NCI-H146 (cell line): ENCODE measurements around the gene NDUFA13.

Source experiments
- DNase-seq: peaks from one replicate; lab custom pipeline; 2025; lab: John Stamatoyannopoulos, UW

NDUFA13 gene

DNA sequence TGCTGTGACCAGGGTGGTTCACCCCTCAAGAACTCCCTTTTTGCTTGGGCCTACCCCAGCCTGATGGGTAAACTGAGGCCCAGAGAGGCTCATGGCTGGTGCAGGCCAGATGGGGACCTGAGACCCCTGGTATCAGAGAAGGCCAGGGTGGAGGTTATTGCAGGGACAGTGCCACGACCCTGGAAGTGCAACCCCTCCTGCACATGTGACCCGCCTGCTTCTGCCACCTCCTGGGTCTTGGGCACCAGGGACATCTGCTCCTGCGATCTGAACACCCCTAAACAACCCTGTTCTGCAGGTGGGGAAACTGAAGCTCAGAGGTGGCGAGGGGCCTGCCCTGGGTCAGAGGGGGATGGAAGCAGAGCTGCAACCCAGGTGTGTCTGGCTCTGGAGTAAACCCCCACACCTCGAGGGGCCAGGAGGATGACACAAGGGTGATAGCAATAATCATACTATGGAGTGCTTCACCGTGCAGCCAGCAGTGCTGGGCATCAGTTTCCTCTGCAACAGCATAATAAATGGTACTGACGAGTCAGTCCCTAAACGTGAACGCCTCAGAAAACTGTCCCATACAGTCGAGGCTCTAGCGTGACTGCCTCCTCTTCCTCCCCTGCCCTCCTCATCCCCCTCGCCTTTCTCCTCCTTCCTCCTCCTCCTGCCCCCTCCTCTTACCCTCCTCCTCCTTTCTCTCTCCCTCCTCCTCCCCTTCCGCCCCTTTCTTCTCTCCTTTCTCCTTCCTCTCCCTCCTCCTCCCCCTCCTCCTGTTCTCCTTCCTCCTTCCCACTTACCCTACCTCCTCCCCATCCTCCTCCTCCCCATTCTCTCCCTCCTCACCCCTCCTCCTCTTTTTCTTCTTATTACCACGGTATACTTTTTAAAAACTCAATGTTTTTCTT lies 17.0 kb downstream of the NDUFA13 start:
- no peak for DNase-seq

- no peak for DNase-seq
These were observed 17.8 kb downstream of the NDUFA13 start for GRCh38 chr19:19533841-19534240.

DNA sequence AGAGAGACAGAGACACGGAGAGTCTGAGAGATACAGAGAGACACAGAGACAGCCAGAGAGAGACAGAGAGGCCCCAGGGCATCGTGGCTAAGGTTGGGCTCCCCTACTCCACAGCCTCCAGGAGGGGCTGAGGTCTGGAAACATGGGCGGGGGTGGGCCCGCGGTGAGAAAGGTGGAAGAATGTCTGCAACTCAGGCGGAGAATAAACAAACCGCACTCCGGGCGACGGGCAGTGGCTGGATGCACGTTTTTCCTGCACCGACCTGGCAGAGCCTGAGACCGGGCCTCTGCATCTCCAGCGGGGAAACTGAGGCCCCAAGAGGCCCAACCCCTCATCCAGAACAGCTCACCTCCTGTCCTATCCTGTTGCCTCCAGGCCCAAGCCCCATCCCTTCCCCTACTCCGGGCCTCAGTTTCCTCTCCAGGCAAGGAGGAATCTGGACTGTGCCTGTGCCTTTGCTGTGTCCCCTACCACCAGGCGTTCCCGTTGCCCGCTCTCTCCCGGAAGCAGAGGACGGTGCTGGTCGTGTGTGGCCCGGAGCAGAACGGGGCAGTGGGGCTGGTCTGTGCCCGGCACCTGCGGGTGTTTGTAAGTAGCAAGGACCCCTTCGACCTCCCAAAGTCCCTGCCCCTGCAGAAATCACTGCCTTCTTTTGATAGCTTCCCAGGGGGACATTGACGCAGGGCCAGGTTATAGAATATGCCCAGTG lies 18.7 kb downstream of the NDUFA13 start:
- no peak for DNase-seq

DNA sequence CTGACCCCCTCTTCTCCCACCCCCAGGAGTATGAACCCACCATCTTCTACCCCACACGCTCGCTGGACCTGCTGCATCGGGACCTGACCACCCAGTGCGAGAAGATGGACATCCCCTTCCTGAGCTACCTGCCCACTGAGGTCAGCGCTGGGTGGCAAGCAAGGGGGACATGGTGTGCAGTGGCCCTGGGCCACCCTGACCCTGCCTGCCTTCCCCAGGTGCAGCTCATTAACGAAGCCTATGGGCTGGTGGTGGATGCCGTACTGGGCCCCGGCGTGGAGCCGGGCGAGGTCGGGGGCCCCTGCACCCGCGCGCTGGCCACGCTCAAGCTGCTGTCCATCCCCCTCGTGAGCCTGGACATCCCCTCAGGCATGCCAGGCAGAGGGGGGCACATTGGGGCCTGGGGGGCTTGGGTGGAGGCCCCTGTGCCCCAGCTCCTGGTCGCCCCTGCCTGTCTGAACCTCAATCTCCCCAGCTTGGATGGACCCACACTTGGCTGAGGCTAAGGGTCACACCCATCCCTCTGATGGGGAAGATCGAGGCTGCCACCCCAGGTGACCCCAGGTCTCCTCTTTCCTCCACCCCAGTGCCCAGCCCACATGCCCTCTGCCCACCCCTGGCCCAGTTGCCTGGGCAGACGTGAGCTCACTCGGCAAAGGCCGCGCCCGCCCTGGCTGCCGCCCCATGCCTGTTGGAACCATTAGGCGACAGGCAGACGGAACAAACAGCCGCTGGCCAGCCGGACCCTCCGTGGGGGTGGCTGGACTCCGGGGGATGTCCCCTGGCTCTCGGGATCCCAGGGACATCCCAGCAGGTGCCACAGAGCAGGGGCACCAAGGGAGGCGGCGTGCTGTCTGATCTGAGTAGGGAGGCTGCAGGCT lies 19.5 kb downstream of the NDUFA13 start:
- DNase-seq: no peak

DNA sequence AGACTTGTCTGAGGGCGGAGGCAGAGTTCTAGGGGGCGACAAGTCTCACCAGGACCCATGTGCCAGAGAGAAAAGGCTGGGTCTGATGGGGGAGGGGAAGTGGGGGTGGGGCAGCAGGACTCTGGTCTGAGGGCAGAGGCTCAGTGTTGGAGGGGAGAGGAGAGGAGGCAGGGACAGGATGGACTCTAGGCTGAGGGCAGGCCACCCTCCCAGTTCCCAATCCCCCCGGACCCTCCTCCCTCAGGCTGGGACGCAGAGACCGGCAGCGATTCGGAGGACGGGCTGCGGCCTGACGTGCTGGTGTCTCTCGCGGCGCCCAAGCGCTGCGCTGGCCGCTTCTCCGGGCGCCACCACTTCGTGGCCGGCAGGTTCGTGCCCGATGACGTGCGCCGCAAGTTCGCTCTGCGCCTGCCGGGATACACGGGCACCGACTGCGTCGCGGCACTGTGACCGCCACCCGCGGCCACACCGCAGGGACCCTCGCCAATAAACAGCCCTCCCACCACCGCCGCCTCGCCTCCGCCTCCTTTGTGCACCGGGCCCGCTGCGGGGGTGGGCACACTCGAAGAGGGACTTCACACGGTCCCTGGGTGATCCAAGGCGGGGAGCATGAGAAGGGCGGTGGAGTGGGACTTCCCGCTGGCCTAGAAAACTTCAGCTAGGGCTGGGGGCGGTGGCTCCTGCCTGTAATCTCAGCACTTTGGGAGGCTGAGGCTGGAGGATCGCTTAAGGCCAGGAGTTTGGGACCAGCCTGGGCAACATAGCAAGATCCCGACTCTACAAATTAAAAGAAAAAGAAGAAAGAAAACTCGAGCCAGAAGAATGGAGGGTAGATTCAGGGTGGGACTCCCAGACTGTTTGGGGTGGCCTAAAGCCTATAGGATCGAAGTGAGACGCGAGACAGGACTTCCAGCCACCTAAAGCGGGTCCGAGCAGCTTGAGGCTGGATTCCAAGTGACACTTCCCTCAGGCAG lies 21.3 kb downstream of the NDUFA13 start:
- DNase-seq: no peak

- DNase-seq: peak; percentile 72
These were observed 22.2 kb downstream of the NDUFA13 start, which contains the start of gene CILP2 for GRCh38 chr19:19538061-19538784. CILP2 (plus strand) TSS chr19:19538265; CDS start chr19:19538350, 85 bp downstream.

DNA sequence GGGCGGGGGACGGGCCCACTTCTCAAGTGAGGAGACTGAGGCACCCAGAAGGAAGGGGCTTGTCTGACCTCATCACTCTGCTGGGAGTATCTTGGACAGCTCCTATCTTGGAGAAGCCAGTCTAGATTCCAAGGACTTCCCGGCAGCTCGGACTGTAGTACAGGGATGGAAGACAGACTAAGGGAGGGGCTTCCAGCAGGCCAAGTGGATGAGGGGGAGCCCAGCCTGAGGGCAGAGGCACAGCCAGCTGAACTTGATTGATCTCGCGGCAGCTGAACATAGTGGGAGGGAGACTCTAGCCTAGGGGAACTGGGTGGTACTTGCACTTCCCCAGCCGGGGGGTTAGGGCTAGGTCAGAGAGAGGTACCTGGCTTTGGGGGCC lies 22.8 kb downstream of the NDUFA13 start:
- peak; percentile 43 for DNase-seq

DNA sequence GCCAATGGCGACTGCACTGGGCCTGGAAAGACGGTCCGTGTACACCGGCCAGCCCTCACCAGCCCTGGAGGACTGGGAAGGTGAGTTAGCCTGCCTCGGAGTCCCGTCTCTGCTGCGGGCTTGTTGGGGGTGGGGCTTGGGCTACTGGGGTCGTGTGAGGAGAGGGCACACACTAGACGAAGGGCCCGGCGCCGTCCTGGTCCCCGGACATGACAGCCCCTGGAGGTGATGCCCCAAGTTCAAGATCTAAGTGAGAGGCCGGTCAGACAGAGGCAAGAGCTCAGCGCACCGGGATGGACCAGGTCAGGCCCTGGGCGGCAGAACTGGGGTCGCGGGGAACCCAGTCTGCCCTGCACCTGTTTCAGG lies 23.7 kb downstream of the NDUFA13 start:
- no peak for DNase-seq

DNA sequence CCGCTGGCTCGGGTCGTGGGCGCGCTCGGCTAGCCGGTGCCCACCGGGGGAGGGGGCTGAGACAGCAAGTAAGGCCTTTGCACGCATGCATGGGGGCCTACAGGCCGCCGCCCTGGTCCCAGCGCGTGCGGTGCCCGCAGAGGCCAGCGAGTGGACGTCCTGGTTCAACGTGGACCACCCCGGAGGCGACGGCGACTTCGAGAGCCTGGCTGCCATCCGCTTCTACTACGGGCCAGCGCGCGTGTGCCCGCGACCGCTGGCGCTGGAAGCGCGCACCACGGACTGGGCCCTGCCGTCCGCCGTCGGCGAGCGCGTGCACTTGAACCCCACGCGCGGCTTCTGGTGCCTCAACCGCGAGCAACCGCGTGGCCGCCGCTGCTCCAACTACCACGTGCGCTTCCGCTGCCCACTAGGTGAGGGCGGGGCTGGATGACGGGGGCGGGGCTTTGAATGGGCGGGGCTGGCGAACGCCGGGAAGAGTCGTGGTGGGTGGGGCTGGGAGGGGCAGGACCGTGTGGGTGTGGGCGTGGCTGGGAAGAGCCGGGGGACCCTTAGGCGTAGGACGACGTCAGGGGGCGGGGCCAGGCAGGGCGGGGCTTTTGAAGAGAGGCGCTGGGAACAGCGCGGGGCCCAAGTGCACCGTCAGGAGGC lies 24.2 kb downstream of the NDUFA13 start:
- peak; percentile 58 for DNase-seq

GRCh38 chr19:19540715-19541515 lies 24.9 kb downstream of the NDUFA13 start:
- DNase-seq: peak; percentile 97

DNA sequence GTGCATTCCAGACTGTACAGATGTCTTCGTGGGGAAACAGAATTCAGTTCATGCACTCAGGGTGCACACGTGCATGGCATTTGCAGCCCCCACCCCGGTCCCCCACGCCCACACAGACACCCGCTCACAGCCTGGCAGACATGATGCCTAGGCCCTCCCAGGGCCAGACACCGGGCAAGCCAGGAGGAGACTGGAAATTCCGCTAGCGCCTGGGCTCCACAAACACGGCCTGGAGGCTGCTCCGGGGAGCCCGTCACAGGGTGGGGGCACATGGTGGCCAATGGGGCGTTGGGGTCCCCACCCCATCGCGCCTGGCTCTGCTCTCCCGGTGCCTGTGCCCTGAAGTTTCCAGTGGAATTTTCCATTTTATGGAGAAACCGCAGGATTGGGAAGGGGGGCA lies 25.6 kb downstream of the NDUFA13 start:
- no peak for DNase-seq

DNA sequence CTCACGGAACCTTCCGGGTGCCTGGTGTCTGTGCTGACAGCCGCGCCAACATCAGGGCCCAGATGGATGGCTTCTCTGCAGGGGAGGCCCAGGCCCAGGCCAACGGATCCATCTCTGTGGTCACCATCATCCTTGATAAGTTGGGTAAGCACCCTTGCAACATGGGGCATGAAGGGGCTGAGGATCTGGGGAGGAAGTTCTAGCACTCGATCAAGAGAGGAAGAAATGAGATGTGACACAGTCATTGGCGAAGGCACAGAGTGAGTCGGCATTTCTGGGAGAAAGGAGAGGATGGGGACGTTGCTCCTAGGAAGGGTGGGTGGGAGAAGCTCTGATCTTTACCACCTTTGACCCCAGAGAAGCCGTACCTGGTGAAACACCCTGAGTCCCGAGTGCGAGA lies 26.5 kb downstream of the NDUFA13 start:
- no peak for DNase-seq

GRCh38 chr19:19543101-19543500 lies 27.1 kb downstream of the NDUFA13 start:
- DNase-seq: no peak

DNA sequence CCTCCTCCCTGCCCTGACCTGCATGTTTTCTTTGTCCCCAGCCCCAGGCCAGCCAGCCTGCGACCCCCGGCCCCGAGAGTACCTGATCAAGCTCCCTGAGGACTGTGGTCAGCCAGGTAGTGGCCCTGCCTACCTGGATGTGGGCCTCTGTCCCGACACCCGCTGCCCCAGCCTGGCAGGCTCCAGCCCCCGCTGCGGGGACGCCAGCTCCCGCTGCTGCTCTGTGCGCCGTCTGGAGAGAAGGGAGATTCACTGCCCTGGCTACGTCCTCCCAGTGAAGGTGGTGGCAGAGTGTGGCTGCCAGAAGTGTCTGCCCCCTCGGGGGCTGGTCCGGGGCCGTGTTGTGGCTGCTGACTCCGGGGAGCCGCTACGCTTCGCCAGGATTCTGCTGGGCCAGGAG lies 27.6 kb downstream of the NDUFA13 start:
- no peak for DNase-seq

- no peak for DNase-seq
These were observed 28.4 kb downstream of the NDUFA13 start for GRCh38 chr19:19544257-19544953.

DNA sequence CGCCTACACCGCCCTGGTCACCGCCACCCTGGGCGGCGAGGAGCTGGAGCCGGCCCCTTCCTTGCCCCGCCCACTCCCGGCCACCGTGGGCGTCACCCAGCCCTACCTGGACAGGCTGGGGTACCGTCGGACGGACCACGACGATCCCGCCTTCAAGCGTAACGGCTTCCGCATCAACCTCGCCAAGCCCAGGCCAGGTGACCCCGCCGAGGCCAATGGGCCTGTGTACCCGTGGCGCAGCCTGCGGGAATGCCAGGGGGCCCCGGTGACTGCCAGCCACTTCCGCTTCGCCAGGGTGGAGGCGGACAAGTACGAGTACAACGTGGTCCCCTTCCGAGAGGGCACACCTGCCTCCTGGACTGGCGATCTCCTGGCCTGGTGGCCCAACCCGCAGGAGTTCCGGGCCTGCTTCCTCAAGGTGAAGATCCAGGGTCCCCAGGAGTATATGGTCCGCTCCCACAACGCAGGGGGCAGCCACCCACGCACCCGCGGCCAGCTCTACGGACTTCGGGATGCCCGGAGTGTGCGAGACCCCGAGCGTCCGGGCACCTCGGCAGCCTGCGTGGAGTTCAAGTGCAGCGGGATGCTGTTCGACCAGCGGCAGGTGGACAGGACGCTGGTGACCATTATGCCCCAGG lies 29.0 kb downstream of the NDUFA13 start:
- DNase-seq: no peak

- DNase-seq: no peak
These were observed 29.7 kb downstream of the NDUFA13 start for GRCh38 chr19:19545707-19546106.

GRCh38 chr19:19546751-19547162 lies 30.7 kb downstream of the NDUFA13 start:
- DNase-seq: no peak
